NCI-H345 (cell line): Measurements from ENCODE around the gene CPD.

ENCODE experiments used
- DNase-seq: peaks from one replicate; lab custom pipeline; 2025; lab: John Stamatoyannopoulos, UW

The CPD gene

DNA sequence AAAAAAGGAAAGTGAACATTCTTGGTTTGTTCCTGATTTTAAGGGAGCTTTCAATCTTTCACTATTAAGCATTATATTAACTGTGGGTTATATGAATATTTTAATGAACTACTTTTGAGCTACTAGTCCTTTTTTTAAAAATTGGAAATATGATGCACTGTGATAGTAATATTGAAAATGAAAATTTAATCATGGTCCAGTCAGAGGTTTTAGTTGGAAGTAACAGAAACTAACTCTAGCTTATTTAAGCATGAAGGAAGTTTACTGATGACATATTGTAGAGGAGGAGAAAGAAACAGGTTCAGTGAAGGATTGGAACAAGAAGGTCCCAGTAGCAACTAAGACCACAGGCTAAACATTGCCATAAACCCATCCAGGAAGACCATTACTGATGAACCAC is 24.0 kb upstream of the CPD start:
- no peak for DNase-seq

DNA sequence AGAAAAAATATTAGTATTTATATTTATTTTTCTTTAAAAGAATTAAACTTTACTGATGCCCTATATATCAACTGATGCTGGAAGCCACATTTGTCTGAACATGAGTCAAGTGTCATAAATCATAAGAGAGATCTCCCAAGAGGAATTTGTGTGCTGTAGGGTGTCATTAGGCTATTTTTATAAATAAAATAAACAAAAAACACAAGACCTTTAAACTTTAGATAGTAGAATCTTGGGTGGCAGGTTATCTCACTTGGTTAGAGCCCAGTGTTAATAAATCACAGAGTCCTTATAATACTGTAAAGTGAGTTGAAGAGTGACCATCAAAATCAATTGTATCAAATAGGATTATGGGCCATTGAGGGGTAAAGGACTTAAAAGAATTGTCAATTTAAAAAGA is 21.3 kb upstream of the CPD start:
- DNase-seq, result no peak

DNA sequence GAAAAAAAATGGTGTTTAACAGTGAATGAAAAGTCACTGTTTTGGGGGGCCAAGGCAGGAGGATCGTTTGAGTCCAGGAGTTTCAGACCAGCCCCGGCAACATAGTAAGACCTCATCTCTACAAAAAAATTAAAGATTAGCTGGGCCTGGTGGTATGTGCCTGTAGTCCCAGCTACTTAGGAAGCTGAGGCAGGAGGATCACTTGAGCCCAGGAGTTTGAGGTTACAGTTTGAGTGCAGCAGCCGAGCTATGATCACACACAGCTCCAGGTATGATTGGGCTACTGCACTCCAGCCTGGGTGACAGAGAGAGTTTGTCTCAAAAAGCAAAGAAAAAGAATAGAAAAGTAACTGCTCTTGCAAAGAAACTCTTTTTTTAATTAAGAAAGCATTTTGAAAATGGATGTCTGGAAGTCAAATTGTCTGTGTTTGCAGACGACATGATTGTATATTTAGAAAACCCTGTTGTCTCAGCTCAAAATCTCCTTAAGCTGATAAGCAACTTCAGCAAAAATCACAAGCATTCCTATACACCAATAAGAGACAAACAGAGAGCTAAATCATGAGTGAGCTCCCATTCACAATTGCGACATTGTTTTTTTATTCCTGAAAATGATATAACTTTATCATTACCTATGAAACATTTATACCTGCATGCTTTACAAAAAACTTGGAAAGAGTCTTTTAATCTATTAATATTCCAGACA is 20.5 kb upstream of the CPD start:
- no peak for DNase-seq

DNA sequence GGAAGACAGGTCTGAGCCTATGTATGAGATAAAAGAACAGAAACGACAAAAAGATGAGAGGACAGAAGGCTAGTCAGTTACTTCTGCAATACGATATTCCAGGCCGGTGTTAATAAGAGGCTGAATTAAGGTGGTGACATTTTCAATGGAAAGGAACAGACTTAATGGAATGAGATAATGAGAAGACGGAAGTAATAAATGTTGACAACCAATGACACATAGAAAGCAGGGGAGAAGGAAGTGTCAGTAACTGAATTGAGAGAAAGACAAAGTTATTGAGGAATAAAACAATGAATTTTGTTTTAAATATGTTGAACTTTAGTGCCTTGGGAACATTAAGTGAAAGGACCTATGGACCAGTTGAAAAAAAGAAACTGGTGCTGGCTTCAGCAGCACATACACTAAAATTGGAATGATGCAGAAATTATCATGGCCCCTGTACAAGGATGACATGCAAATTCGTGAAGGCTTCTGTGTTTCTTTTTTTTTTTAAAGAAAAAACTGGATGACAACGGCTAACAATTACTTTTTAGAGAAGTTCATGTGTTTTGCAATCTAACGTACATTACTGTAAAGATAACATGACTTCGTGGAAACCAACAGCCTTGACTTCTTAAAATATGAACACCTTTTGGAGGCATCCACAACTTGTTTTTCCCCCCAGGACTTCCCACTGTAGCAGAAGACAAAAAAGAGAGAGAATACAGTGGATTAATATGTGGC is 18.5 kb upstream of the CPD start:
- DNase-seq, result no peak

DNA sequence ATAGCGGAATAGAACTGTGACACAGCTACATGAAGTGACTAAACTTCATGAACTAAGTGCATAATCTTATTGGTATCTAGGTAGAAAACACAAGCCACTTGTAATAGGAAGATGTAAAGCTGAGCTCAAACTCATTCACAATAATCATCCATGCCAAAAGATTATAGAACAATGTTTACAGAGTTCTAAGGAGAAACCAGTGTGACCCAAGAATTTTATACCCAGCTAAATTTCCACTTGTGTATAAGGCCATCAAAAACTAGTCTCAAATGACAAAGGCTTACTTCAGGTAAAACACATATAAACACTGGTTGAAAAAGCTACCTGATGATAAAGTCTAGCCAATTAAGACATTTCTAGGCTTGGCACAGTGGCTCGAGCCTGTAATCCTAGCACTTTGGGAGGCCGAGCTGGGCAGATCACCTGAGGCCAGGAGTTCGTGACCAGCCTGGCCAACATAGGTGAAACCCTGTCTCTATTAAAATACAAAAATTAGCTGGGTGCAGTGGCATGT is 16.9 kb upstream of the CPD start:
- DNase-seq, result no peak

DNA sequence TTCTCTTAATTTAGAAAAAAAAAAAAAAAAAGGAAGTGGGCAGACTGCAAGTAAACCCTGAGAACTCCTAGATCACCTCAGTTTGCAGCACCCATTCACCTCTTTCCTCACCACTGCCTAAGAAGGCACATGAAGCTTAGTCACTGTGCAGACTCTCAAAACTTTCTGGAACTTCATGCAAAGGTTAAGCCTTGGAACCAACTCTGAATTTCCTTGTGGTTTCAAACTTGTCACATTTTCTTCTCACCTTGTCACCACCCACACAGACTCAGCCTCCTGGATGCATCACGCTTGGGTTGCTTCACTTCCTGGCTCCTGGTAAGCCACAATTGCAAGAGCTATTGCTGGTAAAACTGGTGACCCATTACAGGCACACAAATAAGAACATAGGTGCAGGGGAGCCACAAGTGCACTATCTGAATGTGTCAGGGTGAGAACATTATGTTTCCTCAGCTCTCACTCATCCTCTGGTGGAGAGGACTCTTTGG is 15.0 kb upstream of the CPD start:
- no peak for DNase-seq

DNA sequence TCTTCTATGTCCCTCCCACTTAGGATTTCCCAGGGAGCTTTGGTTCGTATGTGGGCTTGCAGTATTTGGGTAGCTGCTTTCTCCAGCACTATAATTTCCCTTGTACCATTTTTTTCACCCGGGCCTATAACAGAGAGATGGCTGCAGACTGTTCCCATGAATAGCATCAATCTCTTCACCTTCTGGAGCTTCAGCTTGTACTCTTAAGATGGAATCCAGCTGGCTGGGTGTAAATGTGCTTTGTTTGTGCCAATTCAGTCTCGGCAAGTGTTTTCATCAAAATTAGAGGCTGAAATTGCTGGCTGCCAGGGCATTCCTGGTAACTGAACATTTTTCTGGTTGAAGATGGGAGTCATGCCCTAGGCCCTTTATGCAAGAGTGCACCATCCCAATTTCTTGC is 12.2 kb upstream of the CPD start:
- no peak for DNase-seq

DNA sequence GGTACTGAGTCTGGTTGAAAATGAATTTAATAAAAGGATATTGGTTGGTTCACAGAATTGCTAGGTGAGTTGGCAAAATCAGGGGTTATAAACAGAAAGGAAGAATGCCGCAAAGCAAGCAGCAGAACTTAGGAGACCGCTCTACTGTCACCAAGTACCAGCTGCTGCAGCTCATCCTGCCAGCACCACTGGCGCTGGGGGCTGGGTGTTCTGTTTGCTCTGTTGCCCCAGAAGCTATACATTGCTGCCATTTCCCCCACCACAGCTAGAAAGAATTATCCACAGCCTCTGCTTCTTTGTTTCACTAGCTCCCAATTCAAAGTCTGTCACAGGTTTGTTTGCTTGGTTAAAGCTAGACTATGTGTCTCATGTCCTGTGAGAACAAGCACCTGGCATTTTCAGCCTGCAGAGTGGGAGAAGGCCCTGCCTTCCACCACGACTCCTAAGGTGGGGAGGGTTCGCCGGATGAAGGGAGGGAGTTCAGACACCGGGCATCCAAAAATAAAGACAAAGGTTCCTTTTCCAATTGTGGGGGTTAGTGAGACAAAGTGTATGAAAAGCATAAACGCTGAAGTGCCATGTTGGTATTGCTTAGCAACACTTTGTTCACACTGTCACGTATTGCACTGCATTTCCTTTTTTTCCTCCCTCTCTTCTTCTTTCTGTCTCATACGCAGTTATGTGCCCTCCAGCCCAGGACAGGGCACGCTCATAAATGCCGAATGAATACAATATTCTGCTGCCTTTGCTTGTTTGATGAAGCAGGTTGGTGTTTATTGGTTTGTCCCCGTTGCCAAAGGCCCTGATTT is 9.6 kb upstream of the CPD start:
- DNase-seq, result peak; percentile 30

DNA sequence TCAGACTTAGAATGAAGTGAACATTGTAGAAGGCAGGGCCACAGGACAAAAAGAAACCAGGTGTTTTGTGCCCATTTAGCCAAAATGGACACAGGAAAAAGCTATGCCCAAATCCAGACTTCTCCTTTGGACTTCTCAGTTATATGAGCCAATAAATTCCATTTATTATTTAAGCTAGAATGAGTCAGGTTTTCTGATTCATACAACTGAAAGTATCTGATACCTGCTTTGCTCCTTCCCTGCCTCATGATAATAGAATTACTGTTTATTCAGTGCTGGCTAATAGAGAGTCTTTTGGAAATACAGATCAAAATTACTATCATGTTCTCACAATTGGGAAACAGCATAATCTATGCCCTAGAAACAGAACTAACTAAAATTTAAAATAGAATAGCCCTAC is 8.7 kb upstream of the CPD start:
- no peak for DNase-seq

DNA sequence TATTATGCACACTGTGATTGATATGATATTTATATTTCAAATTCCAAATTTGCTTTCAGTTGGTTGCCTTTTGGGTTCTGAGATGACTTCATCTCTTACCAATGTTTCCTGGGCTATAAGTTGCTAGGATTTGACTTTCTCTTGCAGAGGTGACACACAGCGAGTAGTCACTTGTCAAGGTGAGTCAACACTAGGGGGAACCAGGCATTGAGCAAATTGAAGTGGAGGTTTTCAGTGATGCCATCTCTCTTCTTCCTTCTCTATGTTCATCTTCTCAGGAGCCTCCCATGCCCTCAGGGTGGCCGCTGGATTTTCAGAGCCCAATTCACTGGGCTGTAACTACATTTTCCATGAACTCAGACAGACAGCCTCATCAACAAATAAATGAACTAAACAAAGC is 6.0 kb upstream of the CPD start:
- DNase-seq, result no peak

DNA sequence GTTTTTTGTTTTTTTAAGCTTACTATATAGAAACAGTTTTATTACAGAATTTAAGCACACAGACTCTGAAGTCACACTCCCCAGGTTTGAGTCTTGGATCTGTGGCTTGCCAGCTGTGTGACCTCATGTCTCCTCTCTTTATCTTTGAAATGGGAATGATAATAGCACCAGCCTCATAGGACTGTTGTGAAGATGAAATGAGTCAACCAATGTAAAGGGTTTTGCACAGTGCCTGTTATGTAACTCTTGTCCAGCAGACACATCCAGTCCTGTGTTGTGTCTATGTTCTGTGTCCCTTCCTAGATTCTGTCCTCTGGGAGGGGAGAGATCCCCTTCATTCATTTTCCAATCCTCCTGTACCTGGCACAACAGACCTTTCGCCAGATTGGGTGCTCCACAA is 3.1 kb upstream of the CPD start:
- DNase-seq, result no peak

DNA sequence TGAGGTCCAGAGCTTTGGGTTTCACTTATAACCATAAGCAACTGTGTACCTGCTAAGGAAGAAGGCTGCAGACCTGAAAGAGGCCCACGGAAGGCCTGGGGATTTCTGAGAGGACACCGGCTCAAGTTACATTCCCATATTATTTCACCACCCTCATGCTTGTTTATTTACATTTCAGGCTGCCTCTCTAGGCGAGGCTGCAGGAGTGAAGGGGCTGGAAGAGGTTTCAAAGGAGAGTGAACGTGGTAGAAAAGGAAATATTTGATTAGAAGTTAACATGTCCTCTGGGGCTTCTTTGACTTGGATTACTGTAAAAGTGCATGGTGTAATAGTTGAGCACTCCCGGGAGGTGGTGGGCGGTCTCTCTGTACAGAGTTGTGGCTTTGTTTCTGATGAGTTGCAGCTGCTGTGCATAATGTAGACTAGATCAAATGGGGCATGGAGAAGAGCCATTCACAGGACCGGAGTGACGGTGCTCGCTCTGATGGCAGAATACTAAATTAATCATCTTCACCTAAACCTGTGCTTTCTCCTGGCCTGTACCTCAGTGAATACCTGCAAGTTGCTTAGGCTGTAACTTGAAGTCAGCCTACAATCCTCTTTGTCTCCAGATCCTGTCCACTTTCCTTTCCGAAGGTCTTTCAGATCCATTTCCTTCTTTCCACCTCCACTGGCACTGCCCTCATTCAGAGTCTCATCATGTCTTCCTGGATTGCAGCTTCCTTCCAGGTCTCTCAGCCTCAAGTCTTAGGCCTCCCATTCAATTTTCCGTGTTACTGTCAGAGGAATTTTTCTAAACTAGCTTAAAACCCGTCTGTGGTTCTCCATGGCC is 1.9 kb upstream of the CPD start:
- DNase-seq, result peak; percentile 98

DNA sequence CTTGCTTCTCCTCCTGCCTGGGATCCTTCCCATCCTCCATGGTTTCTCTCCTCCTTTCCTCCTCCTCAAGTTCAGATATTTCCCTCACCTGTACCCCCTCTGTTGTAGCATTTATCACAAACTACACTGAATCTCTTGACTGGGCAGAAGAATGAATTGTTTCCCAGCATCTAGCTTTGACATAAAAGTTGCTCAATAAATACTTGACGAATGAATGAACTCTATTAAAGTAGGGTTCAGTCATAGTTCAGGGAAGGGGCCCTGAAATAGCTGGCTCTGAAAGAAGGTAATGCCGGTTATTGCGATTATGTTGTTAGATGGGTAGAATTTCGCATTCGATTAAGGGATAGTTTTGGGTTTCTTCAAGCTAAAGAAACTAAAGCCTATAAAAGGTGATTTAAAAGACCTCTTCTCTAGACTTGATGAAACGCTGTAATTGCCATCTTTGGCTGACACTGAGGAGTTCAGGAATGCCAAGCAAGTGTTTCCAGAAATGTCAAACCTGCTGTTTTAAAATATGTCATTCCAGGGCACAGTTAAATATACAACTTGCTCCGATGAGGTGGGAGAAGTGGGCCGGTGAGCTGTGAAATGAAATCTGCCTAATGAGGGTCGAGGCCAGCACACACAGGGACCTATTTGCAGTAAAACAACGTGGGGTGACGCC is 1.0 kb upstream of the CPD start:
- DNase-seq, result no peak

DNA sequence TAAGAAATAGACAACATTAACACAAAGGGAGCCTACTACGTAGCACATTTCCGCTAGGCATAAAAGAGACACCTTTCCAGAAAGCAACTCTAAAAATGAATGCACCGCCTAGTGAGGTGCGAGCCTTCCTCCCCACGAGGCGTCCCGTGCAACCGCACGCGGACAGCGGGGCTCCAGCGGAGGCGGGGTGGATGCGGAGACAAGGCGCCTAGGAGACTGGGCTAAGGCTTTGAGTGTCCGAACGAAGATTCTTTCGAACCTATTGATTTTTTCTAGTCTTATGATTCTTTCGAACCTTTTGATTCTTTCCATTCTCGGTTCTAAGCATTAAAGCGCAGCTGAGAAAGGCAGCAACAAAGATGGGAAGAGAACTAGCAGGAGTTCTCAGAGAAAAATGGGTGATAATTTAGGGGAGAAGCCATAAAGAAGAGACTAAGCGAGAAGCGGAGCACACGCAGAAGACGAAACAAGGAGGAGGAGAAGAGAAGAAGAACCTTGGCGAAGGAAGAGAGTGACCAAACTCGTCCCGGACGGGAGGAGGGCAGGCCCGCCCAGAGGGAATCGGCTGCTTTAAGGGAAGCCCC is 394 bp upstream of the CPD start:
- peak; percentile 31 for DNase-seq

DNA sequence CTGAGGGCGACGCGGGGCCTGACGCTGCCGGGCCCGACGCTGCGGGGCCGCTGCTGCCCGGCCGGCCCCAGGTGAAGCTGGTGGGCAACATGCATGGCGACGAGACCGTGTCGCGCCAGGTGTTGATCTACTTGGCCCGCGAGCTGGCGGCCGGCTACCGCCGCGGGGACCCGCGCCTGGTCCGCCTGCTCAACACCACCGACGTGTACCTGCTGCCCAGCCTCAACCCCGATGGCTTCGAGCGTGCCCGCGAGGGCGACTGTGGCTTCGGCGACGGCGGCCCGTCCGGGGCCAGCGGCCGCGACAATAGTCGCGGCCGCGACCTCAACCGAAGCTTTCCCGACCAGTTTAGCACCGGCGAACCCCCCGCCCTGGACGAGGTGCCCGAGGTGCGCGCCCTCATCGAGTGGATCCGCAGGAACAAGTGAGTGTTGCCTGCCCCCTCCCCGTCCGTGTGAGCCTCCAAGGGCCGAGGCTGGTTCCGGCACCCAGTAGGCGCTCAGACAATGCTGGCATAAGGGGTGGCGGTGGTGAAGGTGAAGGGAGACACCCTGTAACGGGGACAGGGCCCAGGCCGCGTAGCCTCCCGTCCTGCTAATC is 676 bp downstream of the CPD start:
- no peak for DNase-seq

DNA sequence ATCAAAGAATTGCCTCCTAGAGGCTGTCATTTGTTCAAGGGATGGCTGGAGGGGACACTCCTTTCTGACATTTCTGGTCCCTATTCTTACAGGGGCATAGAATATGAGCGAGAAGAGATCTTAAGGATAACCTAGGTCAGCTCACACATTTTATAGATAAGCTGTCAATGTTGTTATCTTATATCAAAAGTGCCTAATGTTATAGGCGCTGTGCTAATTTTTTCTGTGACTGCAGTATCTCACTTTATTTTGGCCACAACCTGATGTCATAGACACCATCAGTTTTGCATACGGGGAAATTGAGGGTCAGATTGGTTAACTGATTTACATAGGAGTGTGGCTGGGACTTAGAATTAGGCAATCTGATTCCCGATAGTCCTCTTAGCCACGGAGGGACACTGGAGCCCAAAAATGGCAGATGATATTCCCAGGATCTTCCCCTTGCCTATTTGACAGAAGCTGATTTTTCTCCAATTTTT is 1.2 kb downstream of the CPD start:
- DNase-seq, result no peak

DNA sequence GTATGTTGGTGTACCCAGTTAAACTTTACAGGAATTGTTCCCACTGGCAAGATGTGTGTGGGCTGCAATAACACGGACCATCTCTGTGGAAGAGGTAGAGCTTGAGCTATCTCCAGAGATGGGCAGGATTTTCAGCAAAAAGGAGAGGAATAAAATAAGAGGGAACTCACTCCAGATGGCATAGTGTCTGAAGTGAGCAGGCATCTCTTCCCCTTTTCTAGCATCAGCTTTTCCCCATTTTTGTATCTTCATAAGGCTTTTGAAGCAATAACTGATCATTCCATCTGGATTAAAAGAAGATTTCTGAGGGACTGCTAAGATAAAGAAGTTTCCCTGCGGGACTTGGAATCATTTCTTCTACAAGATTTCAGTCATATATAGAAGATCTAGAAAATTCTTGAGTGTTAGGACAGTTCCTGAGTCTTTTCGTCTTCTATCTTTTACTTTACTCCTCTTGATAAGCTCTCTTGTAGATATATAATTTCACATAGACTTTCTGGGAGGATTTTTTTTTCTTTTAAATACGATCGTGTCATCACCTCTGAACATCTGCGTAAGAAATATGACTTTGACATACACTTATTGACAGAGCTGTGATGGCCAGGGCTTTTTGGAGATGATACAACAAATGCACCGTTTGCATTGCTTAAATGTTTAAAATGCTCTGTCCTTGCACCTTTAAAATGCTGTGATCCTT is 2.1 kb downstream of the CPD start:
- no peak for DNase-seq

DNA sequence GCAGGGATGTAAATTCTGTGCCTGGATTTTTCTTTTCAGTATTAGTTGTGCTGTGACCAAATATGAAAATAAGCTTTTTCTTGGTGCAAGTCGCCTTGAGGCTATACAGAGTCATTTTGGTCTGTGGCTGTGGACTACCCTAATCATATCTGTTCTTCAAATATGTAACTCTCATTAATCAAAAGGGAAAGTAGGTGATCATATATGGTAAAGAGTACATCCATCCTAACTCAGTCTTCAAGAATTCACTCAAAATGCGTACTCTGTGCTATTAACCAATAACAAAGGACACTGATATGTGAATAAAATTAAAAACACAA is 2.6 kb downstream of the CPD start:
- DNase-seq, result no peak

DNA sequence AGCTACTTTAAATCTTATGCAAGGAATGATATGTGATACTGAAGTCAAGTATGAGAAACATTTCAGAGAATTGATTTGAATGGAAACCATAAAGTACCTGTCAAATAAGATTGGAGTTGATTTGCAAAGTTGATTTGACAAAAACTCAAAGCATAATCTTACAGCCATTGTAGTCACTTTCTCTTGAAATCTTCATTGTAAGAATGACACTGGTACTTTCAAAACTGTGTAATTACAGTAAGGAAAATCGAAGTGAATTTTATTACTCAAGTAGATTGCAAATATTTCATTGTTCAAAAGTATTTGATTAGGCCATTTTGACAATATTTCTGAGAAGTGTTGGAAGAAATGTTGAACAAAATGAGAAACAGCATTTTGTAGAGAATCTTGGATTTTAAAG is 3.6 kb downstream of the CPD start:
- DNase-seq, result no peak
